Measurements from ENCODE around the gene CRYBG2. TPM values are rescaled to one million over a fixed set of nuclear protein-coding genes. Genes with fewer than 3 reads are reported as not detected.

CRYBG2 gene
- total and polyA plus RNA-seq, 2 of the 13 experiments (the other 11 are each of a cell fraction or from before 2014, with no cell fraction given): 1.3 to 2.9 TPM

DNA sequence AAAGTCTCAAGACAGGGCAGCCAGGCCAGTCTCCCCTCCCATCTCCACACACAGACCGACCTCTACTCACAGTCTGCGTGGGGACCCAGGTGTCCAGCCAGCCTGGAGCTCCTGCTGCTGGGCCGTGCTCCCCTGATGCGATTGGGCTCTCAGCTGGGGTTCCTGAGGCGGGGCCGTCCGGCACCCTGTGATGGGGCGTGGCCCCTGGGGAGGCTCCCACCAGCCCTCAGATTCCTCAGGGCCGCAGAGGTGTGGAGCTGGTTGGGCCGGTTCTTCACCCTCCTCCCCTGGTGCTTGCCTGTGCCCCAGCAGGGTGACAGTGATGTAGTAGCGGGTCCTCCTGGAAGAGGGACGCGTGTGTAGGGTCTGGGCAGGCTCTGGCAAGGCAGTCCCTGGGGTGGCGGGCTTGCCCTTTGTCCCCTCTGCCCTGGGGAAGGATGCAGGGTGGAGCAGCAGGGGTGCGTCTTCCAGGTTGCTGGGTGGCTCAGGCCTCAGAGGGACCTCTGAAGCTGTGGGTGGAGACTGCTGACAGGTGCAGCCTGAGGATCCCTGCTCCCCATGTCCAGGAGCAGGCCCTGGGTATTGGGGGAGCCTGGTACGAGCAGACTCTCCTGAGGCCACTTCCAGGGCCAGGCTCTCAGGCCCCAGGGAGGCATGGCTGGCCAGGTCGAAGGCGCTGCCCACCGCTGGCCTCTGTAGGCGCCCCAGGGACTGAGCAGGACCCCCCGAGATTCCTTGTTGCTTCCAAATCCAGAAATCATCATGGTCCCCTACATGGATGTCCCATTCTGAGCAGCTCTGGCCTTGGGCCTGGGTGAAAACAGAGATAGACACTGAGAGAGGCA is at the start of gene CRYBG2 (continued):
- TF ChIP-seq, protein P1, sequence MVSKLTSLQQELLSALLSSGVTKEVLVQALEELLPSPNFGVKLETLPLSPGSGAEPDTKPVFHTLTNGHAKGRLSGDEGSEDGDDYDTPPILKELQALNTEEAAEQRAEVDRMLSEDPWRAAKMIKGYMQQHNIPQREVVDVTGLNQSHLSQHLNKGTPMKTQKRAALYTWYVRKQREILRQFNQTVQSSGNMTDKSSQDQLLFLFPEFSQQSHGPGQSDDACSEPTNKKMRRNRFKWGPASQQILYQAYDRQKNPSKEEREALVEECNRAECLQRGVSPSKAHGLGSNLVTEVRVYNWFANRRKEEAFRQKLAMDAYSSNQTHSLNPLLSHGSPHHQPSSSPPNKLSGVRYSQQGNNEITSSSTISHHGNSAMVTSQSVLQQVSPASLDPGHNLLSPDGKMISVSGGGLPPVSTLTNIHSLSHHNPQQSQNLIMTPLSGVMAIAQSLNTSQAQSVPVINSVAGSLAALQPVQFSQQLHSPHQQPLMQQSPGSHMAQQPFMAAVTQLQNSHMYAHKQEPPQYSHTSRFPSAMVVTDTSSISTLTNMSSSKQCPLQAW (CRISPR knock-in tag; IDR thresholded peaks at IDR 0.05): 0 out of 2 replicates have a peak, but pooled peaks have one; percentile 34
- TF ChIP-seq, protein P2, sequence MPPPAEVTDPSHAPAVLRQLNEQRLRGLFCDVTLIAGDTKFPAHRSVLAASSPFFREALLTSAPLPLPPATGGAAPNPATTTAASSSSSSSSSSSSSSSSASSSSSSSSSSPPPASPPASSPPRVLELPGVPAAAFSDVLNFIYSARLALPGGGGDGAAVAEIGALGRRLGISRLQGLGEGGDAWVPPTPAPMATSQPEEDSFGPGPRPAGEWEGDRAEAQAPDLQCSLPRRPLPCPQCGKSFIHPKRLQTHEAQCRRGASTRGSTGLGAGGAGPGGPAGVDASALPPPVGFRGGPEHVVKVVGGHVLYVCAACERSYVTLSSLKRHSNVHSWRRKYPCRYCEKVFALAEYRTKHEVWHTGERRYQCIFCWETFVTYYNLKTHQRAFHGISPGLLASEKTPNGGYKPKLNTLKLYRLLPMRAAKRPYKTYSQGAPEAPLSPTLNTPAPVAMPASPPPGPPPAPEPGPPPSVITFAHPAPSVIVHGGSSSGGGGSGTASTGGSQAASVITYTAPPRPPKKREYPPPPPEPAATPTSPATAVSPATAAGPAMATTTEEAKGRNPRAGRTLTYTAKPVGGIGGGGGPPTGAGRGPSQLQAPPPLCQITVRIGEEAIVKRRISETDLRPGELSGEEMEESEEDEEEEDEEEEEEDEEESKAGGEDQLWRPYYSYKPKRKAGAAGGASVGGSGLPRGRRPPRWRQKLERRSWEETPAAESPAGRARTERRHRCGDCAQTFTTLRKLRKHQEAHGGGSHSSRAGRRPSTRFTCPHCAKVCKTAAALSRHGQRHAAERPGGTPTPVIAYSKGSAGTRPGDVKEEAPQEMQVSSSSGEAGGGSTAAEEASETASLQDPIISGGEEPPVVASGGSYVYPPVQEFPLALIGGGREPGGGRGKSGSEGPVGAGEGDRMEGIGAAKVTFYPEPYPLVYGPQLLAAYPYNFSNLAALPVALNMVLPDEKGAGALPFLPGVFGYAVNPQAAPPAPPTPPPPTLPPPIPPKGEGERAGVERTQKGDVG (CRISPR knock-in tag; IDR thresholded peaks at IDR 0.05; ENCODE audit: borderline replicate concordance): no peak
- TF ChIP-seq, protein P3, sequence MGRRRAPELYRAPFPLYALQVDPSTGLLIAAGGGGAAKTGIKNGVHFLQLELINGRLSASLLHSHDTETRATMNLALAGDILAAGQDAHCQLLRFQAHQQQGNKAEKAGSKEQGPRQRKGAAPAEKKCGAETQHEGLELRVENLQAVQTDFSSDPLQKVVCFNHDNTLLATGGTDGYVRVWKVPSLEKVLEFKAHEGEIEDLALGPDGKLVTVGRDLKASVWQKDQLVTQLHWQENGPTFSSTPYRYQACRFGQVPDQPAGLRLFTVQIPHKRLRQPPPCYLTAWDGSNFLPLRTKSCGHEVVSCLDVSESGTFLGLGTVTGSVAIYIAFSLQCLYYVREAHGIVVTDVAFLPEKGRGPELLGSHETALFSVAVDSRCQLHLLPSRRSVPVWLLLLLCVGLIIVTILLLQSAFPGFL (CRISPR knock-in tag; IDR thresholded peaks at IDR 0.05): no peak
- TF ChIP-seq, protein P4, sequence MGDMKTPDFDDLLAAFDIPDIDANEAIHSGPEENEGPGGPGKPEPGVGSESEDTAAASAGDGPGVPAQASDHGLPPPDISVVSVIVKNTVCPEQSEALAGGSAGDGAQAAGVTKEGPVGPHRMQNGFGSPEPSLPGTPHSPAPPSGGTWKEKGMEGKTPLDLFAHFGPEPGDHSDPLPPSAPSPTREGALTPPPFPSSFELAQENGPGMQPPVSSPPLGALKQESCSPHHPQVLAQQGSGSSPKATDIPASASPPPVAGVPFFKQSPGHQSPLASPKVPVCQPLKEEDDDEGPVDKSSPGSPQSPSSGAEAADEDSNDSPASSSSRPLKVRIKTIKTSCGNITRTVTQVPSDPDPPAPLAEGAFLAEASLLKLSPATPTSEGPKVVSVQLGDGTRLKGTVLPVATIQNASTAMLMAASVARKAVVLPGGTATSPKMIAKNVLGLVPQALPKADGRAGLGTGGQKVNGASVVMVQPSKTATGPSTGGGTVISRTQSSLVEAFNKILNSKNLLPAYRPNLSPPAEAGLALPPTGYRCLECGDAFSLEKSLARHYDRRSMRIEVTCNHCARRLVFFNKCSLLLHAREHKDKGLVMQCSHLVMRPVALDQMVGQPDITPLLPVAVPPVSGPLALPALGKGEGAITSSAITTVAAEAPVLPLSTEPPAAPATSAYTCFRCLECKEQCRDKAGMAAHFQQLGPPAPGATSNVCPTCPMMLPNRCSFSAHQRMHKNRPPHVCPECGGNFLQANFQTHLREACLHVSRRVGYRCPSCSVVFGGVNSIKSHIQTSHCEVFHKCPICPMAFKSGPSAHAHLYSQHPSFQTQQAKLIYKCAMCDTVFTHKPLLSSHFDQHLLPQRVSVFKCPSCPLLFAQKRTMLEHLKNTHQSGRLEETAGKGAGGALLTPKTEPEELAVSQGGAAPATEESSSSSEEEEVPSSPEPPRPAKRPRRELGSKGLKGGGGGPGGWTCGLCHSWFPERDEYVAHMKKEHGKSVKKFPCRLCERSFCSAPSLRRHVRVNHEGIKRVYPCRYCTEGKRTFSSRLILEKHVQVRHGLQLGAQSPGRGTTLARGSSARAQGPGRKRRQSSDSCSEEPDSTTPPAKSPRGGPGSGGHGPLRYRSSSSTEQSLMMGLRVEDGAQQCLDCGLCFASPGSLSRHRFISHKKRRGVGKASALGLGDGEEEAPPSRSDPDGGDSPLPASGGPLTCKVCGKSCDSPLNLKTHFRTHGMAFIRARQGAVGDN (CRISPR knock-in tag; IDR thresholded peaks at IDR 0.05): peak; percentile 68
- TF ChIP-seq ZNF263 (CRISPR knock-in tag; IDR thresholded peaks at IDR 0.05) (peak; percentile 80), SP5 (CRISPR knock-in tag; IDR thresholded peaks at IDR 0.05; ENCODE audit: borderline replicate concordance, low read depth) (no peak), ZNF572 (CRISPR knock-in tag; IDR thresholded peaks at IDR 0.05) (0 out of 2 replicates have a peak, but pooled peaks have one; percentile 21)
- TF ChIP-seq, protein P5, sequence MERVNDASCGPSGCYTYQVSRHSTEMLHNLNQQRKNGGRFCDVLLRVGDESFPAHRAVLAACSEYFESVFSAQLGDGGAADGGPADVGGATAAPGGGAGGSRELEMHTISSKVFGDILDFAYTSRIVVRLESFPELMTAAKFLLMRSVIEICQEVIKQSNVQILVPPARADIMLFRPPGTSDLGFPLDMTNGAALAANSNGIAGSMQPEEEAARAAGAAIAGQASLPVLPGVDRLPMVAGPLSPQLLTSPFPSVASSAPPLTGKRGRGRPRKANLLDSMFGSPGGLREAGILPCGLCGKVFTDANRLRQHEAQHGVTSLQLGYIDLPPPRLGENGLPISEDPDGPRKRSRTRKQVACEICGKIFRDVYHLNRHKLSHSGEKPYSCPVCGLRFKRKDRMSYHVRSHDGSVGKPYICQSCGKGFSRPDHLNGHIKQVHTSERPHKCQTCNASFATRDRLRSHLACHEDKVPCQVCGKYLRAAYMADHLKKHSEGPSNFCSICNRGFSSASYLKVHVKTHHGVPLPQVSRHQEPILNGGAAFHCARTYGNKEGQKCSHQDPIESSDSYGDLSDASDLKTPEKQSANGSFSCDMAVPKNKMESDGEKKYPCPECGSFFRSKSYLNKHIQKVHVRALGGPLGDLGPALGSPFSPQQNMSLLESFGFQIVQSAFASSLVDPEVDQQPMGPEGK (CRISPR knock-in tag; IDR thresholded peaks at IDR 0.05): 0 out of 2 replicates have a peak, but pooled peaks have one; percentile 4
- TF ChIP-seq, protein P6, sequence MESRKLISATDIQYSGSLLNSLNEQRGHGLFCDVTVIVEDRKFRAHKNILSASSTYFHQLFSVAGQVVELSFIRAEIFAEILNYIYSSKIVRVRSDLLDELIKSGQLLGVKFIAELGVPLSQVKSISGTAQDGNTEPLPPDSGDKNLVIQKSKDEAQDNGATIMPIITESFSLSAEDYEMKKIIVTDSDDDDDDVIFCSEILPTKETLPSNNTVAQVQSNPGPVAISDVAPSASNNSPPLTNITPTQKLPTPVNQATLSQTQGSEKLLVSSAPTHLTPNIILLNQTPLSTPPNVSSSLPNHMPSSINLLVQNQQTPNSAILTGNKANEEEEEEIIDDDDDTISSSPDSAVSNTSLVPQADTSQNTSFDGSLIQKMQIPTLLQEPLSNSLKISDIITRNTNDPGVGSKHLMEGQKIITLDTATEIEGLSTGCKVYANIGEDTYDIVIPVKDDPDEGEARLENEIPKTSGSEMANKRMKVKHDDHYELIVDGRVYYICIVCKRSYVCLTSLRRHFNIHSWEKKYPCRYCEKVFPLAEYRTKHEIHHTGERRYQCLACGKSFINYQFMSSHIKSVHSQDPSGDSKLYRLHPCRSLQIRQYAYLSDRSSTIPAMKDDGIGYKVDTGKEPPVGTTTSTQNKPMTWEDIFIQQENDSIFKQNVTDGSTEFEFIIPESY (CRISPR knock-in tag; IDR thresholded peaks at IDR 0.05): peak; percentile 95
